NCI-H446 (cell line): ENCODE data around the gene GBX1.

Source experiments
- DNase-seq, 2 experiments: peaks; one replicate each; lab custom pipeline; 2025; lab: John Stamatoyannopoulos, UW

GBX1 gene

DNA sequence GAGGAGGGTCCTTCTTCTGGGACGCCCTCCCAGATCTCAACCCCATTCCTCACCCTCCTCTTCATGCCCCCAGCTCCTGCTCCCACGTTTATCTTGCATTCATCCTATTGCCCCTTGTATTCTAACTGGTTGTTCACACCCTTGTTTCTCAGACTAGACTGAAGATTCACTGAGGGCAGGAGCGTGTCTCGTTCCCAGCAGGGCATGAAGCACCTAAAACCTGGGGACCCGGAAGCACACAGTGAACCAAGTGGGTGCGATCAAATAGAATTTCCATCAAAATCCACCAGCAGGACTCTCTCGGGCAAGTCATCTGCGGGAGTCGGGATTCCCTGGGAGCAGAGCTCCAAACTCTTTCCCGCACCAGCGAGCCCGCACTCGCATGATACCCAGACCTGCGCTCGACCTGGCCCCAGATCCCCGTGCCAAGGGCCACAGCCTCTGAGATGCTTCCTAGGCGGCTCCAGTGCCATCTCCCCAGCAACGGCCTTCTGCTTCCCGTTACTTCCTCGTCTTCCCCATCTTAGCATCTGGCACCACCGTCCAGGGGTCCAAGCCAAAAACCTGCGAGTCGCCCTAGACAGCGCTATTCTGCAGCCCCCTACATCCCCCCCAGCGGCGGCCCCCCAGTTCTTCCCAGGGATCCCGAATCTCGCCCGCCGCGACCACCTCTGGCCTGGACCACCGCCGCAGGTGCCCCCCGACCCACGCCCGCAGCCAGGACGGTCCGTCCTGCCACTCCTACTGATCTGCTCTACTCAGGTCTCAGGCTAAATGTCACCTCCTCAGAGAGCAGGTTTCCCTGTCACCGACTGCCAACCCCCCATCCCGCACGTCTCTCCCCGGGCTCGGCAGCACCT, 6.1 kb upstream of the GBX1 start:
- DNase-seq: no peak

DNA sequence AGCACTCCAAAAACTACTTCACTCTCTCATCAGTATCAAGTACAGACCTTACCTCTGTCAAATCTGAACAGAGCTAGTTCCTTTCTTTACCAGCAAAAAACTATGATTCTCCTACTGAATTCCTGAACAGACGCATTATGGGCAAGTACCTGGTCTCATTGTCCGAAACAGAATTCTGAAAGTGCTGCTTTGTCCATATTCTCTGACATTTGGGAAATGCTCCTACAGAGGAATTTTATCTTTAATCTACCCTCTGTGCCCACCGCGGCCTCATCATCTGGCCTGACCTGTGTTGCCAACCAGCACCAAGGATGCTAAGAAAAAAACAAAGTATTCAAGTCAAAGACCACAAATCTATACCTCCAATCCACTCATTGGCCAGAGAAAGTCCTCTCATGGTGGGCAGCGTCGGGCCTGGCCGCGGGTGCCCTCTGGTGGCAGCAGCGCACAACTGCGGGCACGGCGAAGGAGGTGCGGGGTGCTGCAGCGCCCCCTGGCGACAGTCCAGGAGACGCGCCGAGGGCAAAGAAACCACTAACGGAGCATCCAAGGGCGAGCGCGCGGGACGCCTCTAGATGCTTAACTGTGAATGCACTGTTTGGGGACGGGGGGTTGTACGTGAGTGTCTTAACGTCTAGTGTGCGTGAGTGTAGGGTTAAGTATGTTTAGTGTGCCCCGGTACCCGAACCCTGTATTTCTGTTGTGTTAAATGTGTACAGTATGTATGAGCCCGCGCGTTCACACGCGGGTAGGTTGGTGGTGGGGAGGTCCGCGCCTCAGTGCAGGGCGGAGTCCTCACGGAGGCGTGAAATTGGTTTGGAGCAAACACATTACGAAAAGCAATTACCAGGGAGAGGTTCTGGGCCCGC, 5.0 kb upstream of the GBX1 start:
- DNase-seq: peak; percentile 32 to 82

DNA sequence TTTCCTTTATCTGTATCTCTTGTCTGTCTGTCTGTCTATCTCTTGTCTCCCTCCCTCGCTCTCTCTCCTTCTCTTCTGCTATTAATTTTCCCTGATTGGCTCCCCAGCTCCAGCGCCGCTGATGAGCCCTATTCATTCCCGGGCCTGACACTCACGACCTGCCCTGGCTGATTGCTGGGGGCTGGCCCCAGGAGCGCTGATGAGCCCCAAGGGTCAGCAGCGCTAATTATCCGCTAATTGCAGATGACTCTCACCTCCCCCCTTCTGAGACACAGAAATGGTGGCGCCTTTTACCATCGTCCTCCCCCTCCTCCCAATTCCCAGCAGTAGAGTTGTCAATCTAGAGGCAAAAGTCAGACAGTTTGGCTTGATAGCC, 1.3 kb upstream of the GBX1 start:
- DNase-seq: no peak

DNA sequence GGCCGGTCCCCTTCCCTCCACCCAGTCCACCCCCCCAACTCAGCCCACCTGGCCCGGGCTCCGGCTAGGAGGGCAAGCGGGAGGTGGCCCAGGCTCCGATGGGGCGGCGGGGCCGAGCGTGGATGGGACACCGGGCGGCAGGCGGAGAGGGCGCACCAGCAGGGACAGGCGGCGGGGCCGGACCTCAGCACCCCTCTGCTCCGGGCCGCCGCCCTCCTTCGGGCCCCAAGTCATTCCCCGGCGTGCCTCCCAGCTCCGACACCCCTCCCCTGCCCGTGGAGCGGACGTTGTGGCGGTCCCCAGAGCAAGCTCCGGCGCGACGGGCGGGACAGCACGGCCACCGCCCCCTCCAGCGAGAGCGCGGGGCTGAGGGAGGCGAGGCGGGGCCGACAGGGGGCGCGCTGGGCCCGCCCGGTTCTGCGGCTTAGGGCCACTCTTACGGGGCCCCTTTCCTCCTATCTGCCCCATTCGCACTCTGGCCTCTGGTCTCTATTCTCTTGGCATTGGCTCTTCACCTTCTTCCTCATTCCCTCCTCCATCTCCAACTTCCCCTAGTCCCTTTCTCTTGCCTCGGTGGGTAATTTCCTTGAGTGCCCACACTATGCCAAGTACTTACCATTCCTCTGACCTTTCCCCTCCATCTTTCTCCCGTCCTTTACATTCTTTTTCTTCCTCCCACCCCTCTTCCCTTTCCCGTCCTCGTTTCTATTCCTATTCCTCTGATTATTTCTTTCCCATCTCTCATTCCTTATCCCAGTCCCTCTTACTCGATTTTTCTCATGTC, 701 bp upstream of the GBX1 start:
- peak in 1 of 2 experiments; percentile 24 for DNase-seq

DNA sequence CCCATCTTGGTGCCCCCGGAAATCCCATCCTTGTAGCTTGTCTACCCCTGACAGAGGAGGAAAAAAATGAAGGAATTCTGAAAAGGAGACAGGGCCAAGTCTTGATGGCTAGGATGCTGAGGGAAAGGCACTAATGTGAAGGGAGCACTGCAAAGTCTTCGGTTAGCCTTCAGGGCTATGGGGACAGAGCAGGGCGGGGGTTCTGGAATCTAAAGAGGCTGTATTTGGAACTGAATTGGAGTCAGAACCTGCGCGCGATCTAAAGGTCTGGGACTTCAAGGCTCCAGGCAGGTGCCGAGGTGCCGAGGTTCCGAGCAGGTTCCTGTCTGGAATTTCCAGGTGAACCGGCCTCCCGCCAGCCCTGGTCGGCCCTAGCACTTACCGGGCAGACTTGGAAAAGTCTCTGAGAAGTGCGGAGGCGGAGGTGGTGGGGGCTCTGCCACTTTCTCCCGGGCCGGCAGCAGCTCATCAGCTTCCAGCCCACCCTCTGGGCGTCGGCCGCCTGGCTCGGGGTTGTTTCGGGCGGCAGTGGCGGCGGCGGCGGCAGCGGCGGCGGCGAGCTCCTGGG, 781 bp downstream of the GBX1 start:
- DNase-seq: no peak

DNA sequence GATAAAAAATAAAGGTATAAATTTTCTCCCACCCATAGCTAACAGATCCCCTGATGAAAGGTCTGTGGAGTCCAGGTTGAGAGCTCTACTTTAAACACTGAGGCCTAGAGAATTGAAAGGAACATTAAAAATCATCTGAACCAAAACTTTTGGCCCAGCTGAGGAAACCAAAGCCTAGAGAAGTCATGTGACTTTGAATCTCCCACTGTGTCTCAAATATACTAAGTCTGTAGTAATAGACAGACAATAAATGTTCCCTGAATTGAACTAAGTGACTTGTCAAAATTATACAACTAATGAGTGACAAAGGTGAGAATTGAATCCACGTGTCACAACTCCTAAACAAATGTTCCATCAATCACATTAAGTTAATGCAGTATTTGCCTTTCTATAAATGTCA, 5.7 kb downstream of the GBX1 start:
- no peak for DNase-seq

DNA sequence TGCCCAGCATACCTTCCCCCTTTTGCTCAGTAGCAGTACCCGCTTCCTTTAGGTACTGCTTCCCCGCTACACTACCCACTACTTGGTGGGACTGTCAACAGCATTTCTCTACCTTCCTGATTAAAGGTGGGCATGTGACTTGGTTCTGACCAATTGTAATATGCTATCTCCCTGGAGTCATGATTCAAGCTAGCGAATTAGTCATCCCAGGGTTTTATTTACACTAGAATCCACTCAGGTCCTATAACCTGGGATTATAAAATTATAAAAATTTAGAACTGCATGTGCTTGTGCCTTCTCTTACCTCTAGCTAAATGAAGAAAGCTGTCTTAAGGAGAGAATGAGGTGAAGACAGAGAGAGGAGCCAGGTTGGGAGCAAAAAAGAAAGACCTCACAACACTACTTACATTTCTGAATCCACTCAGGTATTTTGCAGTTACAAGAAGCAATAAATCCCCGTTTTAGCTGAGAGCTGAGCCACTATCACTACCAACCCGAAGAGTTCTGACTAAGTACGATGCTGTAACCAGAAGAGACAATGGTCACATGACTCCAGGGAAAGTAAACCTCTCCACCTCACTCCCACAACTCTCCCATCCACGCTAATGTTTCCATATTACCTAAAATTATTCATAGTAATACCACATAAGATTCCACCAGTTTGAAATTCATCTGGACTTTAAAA, 9.7 kb downstream of the GBX1 start:
- DNase-seq: no peak

DNA sequence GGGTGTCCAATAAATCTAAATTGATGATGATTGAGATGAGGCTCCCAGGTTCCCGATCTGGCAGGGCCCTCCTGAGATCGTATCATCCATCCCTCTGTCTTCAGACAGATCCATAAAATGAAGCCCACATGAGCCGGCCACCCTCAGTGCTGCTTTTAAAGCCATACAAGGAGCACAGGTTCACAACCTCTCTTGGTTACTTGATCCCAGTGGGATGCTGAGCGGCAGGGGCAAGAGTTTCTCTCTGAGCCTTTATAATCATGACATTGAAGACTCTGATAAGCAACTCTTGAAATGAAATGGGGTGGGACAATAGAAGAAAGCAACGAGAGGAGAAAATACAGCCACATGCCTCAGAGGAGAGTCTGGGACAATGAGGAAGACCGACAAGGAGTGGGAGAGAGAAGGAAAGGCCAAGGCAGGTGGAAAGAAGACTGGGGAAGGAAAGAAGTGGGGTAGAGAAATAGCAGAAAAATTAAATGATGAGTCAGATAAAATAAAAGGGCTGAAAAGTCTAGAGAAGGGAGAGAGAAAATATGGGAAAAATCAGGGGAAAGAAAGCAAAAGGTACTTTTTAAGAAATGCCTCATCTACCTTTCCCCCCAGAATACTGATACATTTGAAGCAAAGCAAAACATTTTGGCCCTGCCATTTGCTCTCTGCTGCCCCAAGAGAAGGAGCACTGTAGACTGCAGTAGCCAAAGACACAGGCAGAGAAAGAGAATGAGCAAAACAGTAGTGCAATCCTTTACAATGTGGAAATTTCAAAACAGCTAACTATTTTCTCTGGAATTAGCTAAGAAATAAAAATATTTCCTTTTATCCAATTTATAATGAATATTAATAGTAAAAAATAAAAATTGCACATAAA, 14.6 kb downstream of the GBX1 start:
- DNase-seq: no peak

DNA sequence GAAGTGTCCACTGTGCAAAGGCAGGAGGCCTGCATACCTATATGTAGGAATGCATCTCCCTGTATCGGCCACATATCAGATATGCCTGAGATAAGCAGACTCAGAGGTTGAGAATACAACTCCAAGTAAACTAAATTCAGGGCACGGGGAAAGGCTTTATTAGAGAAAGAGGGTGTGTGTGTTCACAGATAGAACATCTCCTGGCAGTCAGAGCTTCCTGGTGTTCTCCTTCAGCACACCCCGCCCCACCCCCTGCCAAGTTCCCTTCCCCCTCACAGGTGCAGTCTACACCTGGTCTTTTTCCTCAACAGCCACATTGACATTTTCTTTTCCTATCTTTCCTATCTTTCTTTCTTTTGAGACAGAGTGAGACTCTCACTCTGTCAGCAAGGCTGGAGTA, 17.1 kb downstream of the GBX1 start:
- DNase-seq: no peak

DNA sequence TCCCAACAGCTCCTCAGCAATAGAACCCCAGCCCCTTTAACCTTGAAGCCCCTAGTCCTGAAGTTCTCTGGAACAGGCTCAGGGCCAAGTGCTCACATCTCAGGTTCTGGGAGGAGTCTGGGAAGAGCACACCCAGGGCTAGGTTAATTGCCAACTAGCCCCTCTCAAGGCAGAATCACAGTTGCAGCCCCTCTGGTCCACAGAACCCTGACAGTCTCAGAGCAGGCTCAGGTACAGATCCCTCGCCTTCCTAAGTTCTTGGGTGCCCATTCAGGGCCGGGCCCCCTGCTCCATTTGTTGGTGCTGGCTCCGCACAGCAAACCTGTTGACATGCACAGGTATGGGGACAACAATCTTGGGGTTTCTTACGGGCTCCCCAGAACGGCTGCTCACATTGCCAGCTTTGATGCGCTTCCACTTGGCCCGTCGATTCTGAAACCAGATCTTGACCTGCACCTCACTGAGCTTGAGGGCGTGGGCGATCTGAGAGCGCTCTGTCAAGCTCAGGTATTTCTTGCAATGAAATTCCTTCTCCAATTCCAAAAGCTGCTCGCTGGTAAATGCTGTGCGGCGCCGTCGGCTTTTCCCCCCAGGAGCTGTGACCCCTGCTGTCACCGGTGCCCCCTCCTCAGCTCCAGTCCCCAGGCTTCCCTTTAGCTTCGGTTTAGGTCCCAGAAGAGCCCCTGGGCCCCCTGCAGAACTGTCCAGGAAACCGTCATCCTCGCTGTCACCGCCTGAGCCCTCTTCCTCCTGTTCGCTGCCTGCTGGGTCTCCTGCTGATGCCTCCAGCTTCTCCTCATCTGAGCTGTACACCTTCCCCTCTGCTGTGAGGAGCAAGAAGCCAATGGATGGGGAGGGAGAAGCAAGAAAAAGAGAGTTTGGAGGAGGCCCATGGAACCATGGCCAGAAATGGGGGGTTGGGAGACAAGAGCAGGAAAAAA, 18.9 kb downstream of the GBX1 start:
- no peak for DNase-seq

DNA sequence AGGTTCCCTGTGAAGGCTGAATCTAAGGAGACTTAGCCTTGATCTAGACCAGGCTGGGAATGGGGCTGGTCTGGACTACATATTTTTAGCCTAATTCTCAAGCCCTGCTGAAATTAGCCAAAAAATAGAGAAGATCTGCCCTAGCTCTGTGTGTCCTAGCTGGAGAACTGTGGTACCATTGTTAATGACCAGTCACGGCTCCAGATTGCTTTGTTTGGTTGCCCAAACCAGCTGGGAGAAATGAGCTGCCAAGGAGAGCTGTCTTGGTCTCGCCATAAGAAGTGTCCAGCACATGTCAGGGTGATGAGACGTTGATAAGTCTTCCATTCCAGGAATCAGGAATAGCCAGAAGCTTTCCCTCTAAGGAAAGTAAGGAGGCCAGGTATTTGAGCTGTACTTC, 20.7 kb downstream of the GBX1 start:
- DNase-seq: no peak

DNA sequence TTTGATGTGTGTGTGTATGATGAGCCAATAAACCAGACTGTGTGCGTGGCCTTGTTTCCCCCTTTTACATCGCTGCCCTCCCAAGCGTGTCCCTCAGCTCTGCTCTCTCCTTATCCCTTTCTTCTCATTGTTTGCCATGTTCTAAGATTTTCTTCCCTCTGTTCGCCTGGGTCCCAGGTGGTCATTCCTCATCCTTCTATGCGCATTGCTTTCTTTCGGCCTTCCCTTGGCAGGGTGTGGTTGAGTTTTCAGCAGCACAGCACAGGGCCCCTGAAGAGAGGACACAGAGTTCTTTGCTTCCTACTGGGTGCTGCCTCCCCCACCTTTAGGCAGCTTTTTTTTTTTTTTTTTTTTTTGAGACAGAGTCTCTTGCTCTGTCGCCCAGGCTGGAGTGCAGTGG, 23.1 kb downstream of the GBX1 start:
- DNase-seq: no peak

DNA sequence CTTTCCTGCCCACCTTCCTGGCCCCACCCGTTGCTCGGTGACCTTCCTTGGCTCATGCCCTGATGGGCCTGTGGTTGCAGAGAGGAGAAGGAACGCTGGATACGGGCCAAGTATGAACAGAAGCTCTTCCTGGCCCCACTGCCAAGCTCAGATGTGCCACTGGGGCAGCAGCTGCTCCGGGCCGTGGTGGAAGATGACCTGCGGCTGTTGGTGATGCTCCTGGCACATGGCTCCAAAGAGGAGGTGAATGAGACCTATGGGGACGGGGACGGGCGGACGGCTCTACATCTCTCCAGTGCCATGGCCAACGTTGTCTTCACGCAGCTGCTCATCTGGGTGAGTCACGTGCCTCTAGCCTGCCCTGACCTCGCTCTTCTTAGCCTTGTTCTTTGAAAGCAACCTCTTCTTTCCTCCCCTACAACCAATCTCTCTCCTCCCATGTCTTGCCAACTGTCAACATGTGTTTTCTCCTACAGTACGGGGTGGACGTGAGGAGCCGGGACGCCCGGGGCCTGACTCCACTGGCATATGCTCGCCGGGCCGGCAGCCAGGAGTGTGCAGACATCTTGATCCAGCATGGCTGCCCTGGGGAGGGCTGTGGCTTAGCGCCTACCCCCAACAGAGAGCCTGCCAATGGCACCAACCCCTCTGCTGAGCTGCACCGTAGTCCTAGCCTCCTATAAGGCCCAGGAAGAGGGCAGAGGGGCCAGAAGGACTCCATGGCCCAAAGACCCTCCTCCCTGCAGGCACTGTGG, 24.1 kb downstream of the GBX1 start:
- peak; percentile 3 to 84 for DNase-seq

DNA sequence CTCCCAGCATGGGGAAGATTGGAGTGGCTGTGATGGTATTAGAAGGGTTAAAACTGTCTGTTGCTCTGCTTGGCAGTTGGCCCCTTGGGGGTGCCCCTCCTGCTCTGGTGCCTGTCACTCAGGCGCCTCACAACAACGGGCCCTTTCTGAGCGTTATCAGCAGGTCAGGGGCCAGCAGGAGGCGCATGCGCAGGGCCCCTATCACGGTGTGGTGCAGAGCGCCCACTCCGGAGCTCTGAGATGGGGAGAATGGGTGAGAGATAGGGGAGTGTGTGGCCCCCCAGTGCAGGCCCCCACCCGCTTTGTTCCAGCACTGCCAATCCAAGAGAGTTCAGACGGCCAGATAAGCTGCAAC, 24.8 kb downstream of the GBX1 start:
- DNase-seq: no peak

DNA sequence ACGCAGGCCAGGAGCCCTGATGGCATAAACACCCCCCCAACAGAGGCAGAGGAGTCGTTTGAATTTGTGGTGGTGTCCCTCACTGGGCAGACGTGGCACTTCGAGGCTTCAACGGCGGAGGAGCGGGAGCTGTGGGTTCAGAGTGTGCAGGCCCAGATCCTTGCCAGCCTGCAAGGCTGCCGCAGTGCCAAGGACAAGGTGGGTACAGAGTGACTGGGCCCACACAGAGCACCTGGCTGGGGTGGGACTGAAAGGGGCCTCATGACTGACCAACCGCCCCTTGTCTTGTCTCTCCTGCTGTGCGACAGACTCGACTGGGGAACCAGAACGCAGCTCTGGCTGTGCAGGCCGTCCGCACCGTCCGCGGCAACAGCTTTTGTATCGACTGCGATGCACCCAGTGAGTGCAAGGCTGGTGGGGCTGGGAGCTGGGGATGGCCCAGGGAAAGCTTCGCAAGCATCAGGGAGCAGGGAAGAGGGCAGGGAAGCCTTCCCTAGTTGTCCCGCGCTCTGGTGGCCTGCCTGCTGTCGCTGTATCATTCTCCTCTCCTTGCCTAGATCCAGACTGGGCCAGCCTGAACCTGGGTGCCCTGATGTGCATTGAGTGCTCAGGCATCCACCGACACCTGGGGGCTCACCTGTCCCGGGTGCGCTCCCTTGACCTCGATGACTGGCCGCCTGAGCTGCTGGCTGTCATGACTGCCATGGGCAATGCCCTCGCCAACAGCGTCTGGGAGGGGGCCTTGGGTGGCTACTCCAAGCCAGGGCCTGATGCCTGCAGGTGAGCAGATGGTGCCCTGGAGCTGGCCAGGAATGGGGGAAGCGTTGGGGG, 25.4 kb downstream of the GBX1 start:
- no peak for DNase-seq

DNA sequence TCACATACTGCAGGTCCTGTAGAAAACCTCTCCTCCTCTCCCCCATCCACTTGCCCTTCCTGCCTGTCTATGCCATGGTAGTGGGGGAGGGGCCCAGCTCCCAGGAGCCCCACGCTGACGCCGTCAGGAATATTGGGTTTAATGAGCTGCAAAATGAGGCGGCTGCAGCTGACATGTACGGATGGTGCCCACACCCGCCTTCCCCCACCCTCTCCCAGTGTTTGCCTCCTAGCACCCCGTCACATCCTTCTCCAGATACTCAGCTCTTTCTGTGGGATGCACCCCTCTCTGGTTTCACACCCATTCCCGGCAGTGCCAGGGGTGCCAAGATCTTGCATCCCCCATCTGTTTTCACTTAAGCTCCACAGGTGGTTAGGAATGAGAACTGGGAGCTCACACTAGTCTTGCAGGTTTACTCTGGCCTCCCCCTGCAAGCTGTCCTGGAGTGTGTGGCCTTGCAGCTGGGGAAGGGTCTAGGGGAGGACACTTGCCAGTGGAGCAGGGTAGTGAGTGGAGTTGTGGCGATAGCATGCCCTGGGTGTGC, 26.1 kb downstream of the GBX1 start:
- DNase-seq: peak in 1 of 2 experiments; percentile 28

DNA sequence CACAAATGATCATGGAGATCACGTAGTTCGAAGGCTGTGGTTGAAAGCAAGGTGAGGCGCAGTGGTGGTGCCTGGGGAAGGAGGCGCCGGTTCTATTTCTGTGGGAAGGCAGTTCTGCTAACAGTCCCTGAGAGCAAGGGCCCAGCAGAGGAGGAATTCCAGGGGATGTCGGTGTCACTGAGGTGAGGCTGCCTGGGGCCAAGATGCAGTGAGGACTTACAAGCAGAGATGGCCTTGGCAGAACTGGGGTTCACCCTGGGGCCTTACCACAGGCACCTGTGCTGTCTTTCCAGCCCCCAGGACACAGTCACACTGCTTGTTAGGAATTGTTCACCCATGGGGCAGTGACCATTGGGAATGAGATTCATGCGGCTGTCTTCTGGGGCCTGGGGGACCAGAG, 26.7 kb downstream of the GBX1 start:
- no peak for DNase-seq

DNA sequence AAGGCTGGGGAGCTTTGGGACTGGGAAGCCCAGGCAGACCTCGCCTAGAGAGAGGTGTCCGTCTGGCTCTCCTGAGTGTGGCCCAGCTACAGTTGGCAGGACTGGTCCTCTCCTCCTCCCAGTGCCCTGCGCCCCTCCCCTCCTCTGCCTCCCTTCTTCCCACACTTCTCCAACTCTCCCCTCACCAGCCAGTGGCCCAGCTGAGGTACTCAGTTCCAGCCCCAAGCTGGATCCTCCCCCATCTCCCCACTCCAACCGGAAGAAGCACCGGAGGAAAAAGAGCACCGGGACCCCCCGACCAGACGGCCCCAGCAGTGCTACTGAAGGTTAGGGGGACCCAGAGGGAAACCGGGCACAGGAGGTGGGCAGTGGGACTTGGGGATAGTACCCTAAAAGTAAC, 27.7 kb downstream of the GBX1 start:
- DNase-seq: no peak
